Measurements from ENCODE around the gene MRPL50. TPM values are rescaled to one million over a fixed set of nuclear protein-coding genes. Genes with fewer than 3 reads are reported as not detected.
A peak's percentile ranks its signal among the peaks of the same experiment; 100 is the strongest.

Gene MRPL50
- total and polyA plus RNA-seq, 12 donors, result 9.0 to 20.6 (median 16.5) TPM

DNA sequence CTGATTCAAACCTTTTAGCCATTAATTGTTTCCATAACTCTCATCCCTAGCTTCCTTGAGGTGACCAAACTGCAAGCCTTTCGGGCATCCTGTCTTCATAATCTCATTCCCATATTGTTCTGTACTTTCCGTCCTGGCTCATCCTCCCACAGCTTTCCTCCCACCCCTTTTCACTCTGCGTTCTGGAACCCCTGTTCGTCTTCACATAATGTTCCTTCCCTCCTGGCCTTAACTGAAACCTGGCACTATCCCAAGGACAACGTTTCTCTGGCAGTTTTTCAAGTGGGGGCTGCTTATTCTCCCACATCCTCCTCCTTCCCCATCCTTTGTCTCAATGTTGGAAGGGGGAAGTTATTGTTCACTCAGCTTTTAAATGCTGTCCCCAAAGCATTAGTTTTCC is 1.7 kb upstream of the MRPL50 start:
- H3K36me3 ChIP-seq, result peaks cover 0 to 74% (median 50%) of the 10 kb centered on the region in 9 donors
- H3K4me1 ChIP-seq, result peaks cover 0 to 52% (median 42%) of the 10 kb centered on the region in 9 donors
- intact Hi-C loops (cut with DNase I), result loop anchor here in 2 of 10 donors (5.0 kb wide), 2 partner anchors 37 to 47 kb away; partner anchors contain the start of gene ALDOB (in 1 of the 2)
- peak overlapping the region; percentile 82 to 96 (median 90) for H3K27ac ChIP-seq
- peaks cover 0 to 35% (median 13%) of the 10 kb centered on the region in 11 donors for H3K9me3 ChIP-seq
- WGBS, 2 donors, result 10 to 14% methylated on average over 5 of the region's 5 CpGs
- DNase-seq (peak in 1 of 2 donors; percentile 43), ATAC-seq (peak in 5 of 8 donors; percentile 2 to 68 (median 5))
- TF ChIP-seq, protein P1, sequence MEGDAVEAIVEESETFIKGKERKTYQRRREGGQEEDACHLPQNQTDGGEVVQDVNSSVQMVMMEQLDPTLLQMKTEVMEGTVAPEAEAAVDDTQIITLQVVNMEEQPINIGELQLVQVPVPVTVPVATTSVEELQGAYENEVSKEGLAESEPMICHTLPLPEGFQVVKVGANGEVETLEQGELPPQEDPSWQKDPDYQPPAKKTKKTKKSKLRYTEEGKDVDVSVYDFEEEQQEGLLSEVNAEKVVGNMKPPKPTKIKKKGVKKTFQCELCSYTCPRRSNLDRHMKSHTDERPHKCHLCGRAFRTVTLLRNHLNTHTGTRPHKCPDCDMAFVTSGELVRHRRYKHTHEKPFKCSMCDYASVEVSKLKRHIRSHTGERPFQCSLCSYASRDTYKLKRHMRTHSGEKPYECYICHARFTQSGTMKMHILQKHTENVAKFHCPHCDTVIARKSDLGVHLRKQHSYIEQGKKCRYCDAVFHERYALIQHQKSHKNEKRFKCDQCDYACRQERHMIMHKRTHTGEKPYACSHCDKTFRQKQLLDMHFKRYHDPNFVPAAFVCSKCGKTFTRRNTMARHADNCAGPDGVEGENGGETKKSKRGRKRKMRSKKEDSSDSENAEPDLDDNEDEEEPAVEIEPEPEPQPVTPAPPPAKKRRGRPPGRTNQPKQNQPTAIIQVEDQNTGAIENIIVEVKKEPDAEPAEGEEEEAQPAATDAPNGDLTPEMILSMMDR (IDR thresholded peaks at IDR 0.05), result no peak
- peak overlapping the region in 9 of 10 donors; percentile 61 to 77 (median 71) for H3K4me3 ChIP-seq
- H3K27me3 ChIP-seq, result no peaks in the 10 kb centered on the region

DNA sequence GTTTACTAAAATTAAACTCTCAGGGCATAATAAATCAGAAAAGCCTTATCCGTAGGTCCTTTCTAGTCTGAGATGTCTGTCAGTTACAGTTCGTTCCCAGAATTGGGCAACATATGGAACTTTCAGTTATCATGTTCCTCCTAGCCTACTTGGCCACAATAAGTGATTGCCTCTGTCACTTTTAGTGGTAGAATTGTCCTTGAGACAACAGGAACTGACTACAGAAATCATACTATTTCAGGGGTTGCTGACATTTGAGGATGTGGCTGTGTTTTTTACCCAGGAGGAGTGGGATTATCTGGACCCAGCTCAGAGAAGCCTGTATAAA is 1.2 kb upstream of the MRPL50 start:
- intact Hi-C loops (cut with DNase I), result loop anchor here in 8 of 10 donors (2.0 to 10.0 kb wide), 7 partner anchors 43 to 972 kb away; partner anchors contain the start of genes RNF20 (in 6 of the 8) and MSANTD3 (in 1 of the 8)
- H3K36me3 ChIP-seq, result peaks cover 0 to 71% (median 45%) of the 10 kb centered on the region in 9 donors
- no peaks in the 10 kb centered on the region for H3K27me3 ChIP-seq
- peaks cover 0 to 57% (median 42%) of the 10 kb centered on the region in 9 donors for H3K4me1 ChIP-seq
- peaks cover 0 to 30% (median 8%) of the 10 kb centered on the region in 11 donors for H3K9me3 ChIP-seq
- H3K4me3 ChIP-seq, result peak overlapping the region; percentile 61 to 77 (median 70)
- no peak for DNase-seq
- TF ChIP-seq, protein P1 (IDR thresholded peaks at IDR 0.05), result no peak
- peak overlapping the region; percentile 82 to 96 (median 90) for H3K27ac ChIP-seq
- ATAC-seq, result no peak
- WGBS, 2 donors, result 0 to 5% methylated on average over 2 of the region's 2 CpGs

DNA sequence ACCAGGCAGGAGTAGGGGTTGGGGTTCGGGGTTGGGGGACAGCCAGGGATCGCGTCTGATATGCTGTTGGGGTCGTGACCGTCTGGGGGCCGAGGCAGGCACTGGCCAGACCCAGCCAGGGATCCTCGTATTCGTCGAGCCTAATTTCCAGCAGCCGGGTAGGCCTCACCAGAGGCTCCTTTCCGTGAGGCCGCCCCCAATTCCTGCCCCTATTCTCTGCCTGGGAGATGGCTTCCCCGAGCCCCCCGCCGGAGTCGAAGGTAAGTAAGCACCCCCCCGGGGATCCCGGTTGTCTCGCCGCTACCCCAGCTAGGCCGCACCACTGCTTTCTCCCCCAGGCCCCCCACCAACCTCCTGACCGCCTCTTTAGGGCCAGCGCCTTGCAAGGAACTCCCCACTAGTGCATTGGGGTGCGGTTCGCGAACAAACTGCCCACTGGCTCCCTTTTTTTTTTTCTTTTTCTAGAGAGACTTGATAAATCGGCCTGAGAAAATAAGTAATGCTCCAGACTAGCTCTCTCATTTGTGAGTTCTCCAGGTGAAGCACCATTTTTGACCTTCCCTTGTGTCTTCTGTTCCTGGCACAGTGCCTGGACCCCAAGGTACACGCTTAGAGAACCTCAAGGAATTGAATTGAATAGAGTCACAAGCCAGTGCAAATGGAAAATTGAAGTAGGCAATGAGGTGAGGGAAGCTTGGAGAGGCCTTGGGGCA is 668 bp upstream of the MRPL50 start:
- Histone ChIP-seq H3K27me3 (no peaks in the 10 kb centered on the region), H3K4me1 (peaks cover 0 to 62% (median 42%) of the 10 kb centered on the region in 9 donors), H3K4me3 (peak overlapping the region; percentile 61 to 77 (median 70)), H3K9me3 (peaks cover 0 to 25% (median 4%) of the 10 kb centered on the region in 11 donors), H3K36me3 (peaks cover 0 to 65% (median 39%) of the 10 kb centered on the region in 9 donors), H3K27ac (peak overlapping the region; percentile 82 to 96 (median 90))
- intact Hi-C loops (cut with DNase I), result loop anchor here in 8 of 10 donors (1.0 to 10.0 kb wide), 8 partner anchors 43 to 972 kb away; partner anchors contain the start of genes RNF20 (in 7 of the 8) and MSANTD3 (in 1 of the 8)
- TF ChIP-seq, protein P1 (IDR thresholded peaks at IDR 0.05), result no peak
- DNase-seq (peak in 1 of 2 donors; percentile 16), ATAC-seq (peak in 6 of 8 donors; percentile 2 to 44 (median 28))
- 0 to 1% methylated on average over 28 of the region's 28 CpGs for WGBS, 2 donors

DNA sequence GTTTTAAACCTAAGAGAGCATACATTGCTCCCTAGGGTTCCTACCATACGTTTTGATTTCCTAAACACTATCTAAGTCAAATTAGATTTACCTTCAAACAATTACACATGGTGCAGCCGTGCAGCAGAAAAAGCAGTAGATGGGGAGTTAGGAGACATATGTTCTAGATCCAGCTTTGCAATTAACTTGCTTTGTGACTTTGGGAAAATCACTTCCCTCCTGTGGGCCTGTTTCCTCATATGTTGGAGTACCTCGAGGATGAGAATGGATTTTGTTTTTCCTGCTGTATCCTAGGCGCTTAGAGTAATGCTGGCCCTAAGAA is 711 bp downstream of the MRPL50 start:
- intact Hi-C loops (cut with DNase I), result loop anchor here in 8 of 10 donors (1.0 to 10.0 kb wide), 8 partner anchors 45 to 970 kb away; partner anchors contain the start of genes RNF20 (in 7 of the 8) and MSANTD3 (in 1 of the 8)
- 5 to 10% methylated on average over 4 of the region's 4 CpGs for WGBS, 2 donors
- H3K4me1 ChIP-seq, result peaks cover 0 to 62% (median 42%) of the 10 kb centered on the region in 9 donors
- H3K9me3 ChIP-seq, result peaks cover 0 to 26% (median 9%) of the 10 kb centered on the region in 11 donors
- DNase-seq (no peak), ATAC-seq (no peak)
- TF ChIP-seq, protein P1 (IDR thresholded peaks at IDR 0.05), result no peak
- H3K27ac ChIP-seq, result peak overlapping the region in 8 of 10 donors; percentile 82 to 96 (median 92)
- peak overlapping the region; percentile 43 to 77 (median 68) for H3K4me3 ChIP-seq
- H3K27me3 ChIP-seq, result no peaks in the 10 kb centered on the region
- H3K36me3 ChIP-seq, result peaks cover 0 to 52% (median 26%) of the 10 kb centered on the region in 9 donors
